D721Med (cell line): ENCODE measurements around the gene SYCE3.

Source experiments
- DNase-seq: peaks from one replicate; pipeline ENCODE4 v3.0.0; 2011; ENCODE audit warnings: low spot score; ENCODE audit not compliant: insufficient read length
- FAIRE-seq: peaks from 2 replicates; lab custom pipeline; 2011; peaks lifted over from hg19 to GRCh38; lab: Jason Lieb, UNC
- CTCF ChIP-seq: IDR thresholded peaks from 2 replicates; pipeline ENCODE4 v1.5.1; 2012; ENCODE audit warnings: mild to moderate bottlenecking, control low read depth; ENCODE audit not compliant: insufficient read depth; ENCODE audit errors: missing control alignments

The SYCE3 gene

GRCh38 chr22:50525104-50525857 is 37.4 kb downstream of the SYCE3 start, which contains the start of gene SCO2:
Gene SCO2, minus strand, starts transcription at chr22:50525598. Its CDS starts 1,187 bp downstream, at chr22:50524411.
- FAIRE-seq (no peak), DNase-seq (peak; percentile 88)
- peak; percentile 41 for TF ChIP-seq CTCF

- DNase-seq (no peak), FAIRE-seq (no peak)
- TF ChIP-seq CTCF, result no peak
Observed at GRCh38 chr22:50524676-50525103, 38.0 kb downstream of the SYCE3 start.

- TF ChIP-seq CTCF, result no peak
- DNase-seq, result no peak
- FAIRE-seq, result no peak
Observed at GRCh38 chr22:50523806-50524675, 38.7 kb downstream of the SYCE3 start.

GRCh38 chr22:50523458-50523805 is 39.3 kb downstream of the SYCE3 start:
- no peak for TF ChIP-seq CTCF
- DNase-seq (no peak), FAIRE-seq (no peak)

GRCh38 chr22:50522806-50523438 is 39.8 kb downstream of the SYCE3 start:
- FAIRE-seq, result no peak
- DNase-seq, result no peak
- TF ChIP-seq CTCF, result no peak

GRCh38 chr22:50522208-50522805 is 40.4 kb downstream of the SYCE3 start:
- no peak for DNase-seq
- FAIRE-seq, result no peak
- no peak for TF ChIP-seq CTCF
